Hematopoietic multipotent progenitor cell treated with erythropoietin and hydrocortisone succinate and interleukin-3 and kit ligand, for 8 days (in vitro differentiated cells): Measurements from ENCODE around the gene VMP1.
"Not testable (repeated sequence)": the region's sequence is repeated elsewhere in the genome, so short reads cannot be mapped to it uniquely, and the experiment has no call there.

ENCODE experiments used
- DNase-seq: peaks from one replicate; pipeline ENCODE4 v3.0.0-alpha.2; 2015

Gene VMP1

DNA sequence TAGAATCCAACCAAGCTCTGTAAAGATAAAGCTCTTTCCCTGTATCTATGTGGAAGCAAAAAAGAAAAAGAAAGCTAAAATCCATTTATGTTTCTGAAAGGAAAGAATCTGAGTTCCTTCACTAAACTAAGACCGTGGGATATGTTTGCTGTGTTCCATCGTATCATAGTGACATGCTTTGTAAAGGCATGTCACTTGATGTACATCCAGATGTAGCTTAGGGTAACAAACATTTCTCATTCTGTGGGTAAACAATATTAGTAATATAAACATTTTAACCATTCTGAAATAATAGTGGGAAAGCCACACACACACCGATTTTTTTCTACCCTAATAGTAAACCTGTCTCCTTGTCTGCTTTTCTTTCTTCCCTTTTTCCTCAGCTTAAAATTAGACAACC is 107.2 kb downstream of the VMP1 start:
- DNase-seq, result no peak

DNA sequence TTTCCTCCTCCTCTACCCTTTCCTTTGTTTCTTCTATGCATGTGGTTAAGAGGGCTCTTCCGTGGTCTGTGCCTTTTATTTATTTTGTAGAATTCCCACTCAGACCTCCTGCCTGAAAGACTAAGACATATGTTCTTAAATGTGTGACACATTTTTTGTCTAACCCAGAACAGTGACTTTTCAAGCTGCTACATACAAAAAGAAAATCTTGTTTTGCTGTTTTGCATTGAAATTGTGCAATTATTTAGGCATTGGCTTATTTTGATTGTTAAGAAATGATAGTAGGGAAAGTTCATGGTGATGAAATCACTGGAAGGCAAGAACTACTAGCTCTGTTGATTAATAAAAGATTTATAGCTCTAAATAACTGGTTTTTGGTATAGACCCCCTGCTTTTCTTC is 108.5 kb downstream of the VMP1 start:
- no peak for DNase-seq

DNA sequence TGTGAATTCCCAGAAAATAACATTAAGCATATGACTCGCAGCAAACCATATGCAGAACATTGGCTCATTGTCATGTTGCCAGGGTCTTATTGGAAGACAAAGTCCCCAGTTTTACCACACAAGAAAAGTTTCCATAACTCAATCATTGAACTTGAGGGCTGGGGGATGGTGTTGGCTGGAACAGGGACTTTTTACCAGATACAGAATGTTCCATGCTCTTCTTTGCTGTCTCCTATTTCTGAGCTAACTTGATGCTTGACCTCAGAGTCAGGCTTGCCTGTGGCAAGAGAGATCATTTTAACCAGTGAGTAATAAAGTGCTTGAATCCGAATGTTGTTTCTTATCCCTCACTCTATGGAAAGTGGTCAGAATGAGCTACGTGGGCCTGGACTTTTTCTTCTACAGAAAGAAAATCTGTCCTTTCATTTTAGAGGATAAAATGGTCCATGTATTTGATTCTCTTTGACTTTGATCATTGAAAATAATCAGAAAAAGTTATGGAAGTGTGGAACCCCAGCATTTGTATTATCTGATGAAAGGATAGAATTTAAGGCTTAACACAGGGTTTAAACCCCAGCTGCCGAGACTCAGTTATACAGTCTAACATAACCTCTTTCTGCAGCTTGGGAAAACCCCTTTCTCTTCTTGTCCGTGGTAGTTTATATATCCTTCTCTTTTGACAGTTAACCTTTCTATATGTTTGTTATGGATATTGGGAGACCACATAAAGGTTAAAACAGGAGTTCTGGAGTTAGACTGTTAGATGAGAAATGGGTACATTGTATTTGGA is 118.3 kb downstream of the VMP1 start:
- DNase-seq, result peak; percentile 40

DNA sequence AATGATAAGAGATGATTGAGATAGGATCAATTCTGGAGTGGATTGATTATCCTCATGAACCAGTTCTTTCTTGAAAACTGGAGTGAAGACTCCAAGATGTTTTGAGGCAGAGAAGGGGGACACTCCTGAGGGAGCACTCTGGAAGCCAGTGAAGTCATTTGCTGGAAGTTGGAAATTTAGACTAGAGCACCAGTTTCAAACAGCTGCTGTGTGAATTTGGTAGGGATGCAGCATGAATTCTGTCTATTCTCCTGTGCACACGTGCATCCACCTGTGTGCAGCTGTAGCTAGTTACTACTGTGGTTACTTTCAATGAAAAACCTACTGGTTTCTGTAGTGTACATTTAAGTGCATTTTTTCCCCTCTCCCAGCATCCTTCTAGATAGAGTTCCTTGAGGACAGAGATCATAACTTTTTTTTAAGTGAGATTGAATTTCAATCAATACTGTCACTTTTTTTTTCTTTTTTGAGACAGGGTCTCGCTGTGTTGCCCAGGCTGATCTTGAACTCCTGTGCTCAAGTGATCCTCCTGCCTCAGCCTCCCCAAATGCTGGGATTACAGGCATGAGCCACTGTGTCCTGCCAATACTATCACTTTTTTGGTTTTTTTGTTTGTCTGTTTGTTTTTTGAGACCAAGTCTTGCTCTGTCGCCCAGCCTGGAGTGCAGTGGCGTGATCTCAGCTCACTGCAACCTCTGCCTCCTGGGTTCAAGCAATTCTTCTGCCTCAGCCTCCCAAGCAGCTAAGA is 119.4 kb downstream of the VMP1 start:
- no peak for DNase-seq

DNA sequence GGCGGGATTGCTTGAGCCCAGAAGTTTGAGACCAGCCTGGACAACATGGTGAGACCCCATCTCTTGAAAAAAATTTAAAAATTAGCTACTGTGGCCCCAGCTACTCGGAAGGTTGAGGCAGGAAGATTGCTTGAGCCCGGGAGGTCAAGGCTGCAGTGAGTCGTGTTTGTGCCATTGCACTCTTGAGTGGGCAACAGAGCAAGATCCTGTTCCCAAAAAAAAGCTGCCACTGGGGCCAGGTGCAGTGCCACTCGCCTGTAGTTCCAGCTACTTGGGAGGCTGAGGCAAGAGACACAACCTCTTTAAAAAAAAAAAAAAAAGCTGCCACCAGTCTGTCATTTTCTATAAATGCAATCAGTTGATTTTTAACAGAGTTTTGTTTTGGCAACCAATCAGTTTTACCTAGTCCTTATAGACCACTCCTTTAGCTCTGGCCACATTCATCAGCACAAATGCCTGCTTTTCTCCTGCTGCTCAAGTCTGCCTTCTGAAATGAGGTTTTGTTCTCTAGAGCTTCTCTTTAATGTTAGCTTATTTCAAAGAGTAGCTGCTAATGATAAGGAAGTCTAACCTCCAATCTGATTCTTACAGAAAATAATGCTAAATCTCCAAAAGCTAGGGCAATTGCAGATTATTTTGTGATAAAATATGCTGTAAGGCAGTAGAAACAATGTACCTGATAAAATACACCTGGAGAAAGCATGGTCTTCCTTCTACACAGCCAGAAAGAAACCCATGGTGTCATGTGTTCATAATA is 120.4 kb downstream of the VMP1 start:
- peak; percentile 48 for DNase-seq

DNA sequence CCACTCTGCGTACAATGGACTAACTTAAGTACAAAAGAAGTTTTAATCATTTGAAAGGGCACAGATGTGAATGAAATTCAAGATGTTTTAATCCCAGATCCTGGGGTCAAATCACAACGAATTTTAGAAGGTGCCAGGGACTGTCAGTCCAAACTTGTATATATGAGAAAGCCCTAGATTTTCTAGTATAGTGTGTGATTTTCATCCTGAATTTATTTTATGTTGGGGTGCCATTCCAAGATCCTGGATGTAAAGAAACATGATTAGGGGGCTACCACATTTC is 121.0 kb downstream of the VMP1 start:
- no peak for DNase-seq

DNA sequence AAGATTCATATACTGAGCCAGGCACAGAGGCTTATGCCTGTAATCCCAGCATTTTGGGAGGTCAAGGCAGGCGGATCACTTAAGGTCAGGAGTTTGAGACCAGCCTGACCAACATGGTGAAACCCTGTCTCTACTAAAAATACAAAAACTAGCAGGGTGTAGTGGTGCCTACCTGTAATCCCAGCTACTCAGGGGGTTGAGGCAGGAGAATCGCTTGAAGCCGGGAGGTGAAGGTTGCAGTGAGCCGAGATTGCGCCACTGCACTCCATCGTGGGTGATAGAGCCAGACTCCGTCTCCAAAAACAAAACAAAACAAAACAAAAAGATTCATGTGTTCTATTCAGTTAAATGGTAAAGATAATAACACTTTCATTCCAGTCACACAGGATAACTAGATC is 121.4 kb downstream of the VMP1 start:
- not testable (repeated sequence) for DNase-seq

DNA sequence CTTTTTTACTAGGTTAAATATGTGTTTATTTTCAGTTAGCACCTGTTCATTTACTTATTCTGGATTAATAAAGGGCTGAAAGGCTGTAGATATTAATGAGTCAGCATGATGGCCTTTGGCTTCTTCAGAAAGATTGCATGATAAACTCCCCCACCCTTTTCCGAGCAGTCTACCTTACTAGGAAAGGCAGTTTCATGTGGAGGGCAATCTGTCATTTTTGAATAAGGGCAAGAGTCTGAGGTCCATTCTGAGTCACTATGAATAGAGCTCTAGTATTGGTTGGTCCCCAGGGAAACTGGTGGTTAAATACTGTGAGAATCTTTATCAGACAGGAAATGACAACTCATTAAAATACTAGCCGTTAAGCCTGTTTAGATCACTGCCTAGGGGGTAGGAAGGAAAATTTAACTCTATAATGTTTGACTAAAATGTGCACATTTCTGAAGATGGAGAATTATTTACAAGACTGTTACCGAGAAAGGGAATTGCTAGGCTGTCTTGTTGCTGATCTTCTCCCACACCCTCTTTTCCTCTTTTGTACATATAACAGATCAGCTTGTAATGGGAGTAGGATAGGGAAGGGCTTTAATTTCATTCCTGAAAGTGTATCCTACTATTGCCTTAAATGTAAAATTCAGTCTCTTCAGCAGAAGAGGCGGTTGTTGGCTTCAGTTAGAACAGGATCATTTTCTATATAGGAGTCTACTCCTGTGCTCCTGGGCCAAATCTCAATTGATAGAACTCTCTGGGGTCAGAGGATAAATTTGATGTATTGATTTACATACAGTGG is 122.0 kb downstream of the VMP1 start:
- DNase-seq, result peak; percentile 98

DNA sequence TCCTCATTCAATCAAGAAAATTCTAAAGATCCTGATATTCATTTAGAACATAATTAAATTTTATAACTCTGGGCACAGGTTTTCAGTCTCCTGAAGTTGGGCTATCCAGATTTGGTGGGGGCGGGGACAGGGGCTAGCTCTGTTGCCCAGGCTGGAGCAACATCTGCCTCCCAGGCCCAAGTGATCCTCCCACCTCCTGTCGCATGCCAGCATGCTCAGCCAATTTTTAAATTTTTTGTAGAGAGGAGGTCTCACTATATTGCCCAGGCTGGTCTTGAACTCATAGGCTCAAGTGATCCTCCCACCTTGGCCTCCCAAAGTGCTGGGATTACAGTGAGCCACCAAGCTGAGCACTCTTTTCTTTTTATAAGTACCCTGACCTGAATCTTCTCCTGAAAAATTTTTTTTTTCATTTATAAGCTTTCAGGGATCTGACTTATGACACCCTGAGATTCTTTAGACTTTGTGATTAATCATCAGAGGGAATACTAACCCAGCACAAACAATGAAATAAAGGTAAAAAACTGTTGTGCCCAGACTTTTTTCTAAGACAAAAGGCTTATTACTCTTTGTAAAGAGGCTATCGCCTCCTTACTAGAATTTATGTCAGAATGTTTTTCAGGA is 122.7 kb downstream of the VMP1 start:
- DNase-seq, result peak; percentile 51

DNA sequence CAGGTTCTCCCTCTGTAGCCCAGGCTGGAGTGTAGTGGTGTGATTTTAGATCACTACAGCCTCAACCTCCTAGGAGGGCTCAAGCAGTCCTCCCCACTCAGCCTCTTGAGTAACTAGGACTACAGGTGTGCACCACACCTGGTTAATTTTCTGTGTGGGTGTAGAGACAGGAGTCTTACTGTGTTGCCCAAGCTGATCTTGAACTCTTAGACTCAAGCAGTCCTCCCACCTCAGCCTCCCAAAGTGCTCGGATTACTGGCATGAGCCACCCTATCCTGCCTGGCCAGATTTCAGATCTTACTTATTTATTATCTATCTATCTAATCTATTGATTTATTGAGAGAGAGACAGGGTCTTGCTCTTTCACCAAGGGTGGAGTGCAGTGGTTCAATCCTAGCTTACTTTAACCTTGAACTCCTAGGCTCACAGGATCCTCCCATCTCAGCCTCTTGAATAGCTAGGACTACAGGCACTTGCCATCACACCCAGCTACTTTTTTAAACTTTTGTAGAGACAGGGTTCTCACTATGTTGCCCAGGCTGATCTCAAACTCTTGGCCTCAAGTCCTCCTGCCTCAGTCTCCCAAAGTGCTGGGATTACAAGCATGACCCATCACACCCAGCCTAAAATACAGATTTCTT is 123.5 kb downstream of the VMP1 start:
- DNase-seq, result no peak

DNA sequence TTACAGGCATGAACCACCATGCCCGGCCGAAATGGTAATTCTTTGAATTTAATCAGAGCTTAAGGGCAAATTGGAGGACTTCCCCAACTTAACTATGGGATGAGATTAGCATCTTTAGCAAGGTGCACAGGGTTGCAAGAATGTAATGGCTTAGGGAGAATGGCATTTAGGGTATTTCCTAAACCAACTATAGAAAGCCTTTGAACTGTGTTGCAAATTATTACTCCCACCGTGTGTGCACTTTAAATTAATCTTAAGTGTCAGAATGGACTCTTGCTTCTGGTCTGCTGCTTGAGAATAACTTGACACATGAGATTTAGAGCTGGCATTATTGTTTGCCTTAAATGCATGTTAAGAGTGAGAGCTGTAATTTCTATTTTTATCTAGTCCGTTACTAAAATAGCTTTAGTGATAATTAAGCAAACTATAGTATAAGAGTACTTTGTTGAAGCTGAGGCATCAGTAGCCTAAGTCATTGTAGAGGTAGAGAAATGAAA is 125.5 kb downstream of the VMP1 start:
- no peak for DNase-seq

DNA sequence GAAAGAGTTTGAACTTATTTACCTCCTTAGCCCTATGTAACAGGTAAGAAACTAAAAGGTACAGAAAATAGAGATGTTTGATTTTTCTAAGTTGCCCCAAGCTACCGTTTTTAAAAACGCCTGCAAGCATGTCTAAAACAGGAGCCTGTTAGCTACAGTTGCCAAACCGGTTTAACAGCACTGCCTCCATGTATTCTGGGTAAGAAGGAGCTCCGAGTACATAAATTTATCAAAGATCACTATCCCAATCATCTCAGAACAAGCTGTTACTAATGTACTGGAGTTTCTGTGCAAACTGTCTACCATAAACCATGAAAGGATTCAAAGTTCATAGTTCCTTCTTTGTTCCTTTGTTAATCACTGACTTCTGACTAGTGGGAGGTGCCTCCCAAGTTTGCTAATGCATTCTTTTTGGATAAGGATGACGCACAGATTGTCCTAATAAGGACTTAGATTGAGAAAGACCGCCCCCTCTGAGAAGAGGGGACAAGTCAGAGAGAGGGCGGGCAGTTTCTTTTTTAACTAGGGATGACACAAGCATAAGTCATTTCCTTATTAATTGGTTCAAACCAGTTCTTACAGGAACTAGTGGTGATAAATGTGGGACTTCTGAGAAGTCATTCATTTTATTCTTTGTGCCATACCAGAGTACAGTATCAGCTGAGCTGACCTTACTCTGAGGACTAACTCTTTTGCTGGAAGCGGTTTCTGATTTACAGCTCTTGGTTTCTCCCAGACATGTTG is 130.0 kb downstream of the VMP1 start:
- peak; percentile 100 for DNase-seq

DNA sequence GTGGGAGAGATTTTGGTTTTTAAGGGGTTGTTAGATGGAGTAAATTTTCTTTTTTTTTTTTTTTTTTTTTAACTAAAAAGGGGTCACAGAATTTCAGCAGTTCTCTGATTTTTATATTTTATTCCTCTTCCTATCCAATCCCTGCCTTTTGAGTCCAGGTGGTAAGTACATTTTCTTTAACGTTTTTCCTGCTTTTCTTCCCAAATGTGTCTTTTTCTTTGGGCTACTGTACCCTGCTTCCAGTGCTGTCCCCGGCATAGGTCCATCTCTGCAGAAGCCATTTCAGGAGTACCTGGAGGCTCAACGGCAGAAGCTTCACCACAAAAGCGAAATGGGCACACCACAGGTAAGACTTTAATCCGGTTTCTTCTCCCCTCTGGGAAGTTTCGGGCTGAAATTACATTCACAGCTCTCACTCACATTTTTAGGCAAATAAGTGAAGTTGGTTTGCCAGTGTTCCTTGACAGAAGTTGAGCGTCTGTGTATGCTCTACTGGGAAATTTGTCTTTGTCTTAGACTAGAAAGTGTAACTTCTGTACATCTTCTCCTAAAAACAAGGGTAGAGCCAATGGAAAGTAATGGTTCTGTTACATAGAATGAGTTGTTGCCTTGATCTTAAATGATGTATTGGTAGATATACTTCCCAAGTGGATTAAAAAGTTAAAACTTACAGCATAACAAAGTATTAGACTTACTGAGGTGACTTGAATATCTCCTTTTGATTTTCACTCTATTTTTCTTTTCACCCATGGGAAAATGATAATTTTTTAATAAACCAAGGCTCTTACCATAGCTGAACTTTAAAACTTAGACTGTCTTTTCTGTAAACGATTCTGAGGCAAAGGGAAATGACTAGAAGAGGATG is 130.8 kb downstream of the VMP1 start:
- DNase-seq, result peak; percentile 43

DNA sequence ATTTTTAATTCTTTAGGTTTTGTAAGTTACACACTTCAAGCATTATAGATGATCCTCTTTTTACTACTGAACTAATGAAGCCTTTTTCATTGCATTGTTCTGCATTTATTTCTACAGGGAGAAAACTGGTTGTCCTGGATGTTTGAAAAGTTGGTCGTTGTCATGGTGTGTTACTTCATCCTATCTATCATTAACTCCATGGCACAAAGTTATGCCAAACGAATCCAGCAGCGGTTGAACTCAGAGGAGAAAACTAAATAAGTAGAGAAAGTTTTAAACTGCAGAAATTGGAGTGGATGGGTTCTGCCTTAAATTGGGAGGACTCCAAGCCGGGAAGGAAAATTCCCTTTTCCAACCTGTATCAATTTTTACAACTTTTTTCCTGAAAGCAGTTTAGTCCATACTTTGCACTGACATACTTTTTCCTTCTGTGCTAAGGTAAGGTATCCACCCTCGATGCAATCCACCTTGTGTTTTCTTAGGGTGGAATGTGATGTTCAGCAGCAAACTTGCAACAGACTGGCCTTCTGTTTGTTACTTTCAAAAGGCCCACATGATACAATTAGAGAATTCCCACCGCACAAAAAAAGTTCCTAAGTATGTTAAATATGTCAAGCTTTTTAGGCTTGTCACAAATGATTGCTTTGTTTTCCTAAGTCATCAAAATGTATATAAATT is 132.3 kb downstream of the VMP1 start:
- DNase-seq, result peak; percentile 21

DNA sequence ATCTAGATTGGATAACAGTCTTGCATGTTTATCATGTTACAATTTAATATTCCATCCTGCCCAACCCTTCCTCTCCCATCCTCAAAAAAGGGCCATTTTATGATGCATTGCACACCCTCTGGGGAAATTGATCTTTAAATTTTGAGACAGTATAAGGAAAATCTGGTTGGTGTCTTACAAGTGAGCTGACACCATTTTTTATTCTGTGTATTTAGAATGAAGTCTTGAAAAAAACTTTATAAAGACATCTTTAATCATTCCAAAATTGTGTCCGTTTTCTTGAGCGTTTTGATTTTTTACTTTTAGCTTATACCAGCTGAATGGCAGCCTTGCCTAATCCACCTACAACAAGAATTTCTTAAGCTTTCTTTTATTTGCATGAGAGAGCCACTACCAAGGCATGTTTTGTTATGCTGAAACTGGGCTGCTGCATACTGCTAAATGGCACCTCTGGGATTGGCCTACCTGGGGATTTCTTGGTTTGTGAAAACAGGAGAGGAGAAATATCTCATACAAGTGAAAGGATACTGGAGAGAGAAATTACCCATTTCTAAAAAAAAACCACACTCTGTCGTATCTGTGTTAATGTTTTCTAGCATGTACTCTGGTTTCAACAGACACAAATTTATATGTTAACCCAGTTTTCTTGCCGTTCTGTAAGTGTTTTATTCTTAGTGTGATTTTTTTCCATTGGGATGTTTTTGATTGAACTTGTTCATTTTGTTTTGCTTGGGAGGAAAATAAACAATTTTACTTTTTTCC is 133.1 kb downstream of the VMP1 start:
- DNase-seq, result peak; percentile 28

DNA sequence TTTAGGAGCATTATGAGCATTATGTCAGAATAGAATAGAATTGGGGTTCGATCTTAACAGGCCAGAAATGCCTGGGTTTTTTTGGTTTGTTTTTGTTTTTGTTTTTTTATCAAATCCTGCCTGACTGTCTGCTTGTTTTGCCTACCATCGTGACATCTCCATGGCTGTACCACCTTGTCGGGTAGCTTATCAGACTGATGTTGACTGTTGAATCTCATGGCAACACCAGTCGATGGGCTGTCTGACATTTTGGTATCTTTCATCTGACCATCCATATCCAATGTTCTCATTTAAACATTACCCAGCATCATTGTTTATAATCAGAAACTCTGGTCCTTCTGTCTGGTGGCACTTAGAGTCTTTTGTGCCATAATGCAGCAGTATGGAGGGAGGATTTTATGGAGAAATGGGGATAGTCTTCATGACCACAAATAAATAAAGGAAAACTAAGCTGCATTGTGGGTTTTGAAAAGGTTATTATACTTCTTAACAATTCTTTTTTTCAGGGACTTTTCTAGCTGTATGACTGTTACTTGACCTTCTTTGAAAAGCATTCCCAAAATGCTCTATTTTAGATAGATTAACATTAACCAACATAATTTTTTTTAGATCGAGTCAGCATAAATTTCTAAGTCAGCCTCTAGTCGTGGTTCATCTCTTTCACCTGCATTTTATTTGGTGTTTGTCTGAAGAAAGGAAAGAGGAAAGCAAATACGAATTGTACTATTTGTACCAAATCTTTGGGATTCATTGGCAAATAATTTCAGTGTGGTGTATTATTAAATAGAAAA is 133.8 kb downstream of the VMP1 start:
- peak; percentile 72 for DNase-seq

DNA sequence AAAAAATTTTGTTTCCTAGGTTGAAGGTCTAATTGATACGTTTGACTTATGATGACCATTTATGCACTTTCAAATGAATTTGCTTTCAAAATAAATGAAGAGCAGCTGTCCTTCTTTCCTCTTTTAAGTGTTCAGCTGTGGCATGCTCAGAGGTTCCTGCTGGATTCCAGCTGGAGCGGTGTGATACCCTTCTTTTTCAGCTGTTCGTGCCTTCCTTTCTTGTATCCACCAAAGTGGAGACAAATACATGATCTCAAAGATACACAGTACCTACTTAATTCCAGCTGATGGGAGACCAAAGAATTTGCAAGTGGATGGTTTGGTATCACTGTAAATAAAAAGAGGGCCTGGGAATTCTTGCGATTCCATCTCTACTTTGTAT is 134.4 kb downstream of the VMP1 start:
- not testable (repeated sequence) for DNase-seq
